H1 (cell line): ENCODE results near the gene GNAS. TPM values are rescaled to one million over a fixed set of nuclear protein-coding genes. Genes with fewer than 3 reads are reported as not detected.

Experiments
- CTCF ChIA-PET: fragments of 300-600 bp; sonication (Branson Sonifier 250); formaldehyde crosslinking; loops from one replicate; lab custom pipeline; 2021; ENCODE audit not compliant: partially characterized antibody; lab: Charles Lee
- POLR2A ChIA-PET: fragments of 300-600 bp; sonication (Branson Sonifier 250); formaldehyde crosslinking; loops from one replicate; lab custom pipeline; 2021; ENCODE audit warnings: inconsistent platforms; ENCODE audit not compliant: partially characterized antibody; lab: Charles Lee
- DNase-seq, 2 experiments: peaks; one replicate each; pipeline versions ENCODE4 v3.0.0 to v3.0.0-alpha.2; 2010 to 2022; ENCODE audit warnings: low spot score in 2 of 2, low read depth in 1 of 2, mixed read lengths in 1 of 2
- FAIRE-seq: peaks from 2 replicates; lab custom pipeline; 2011; peaks lifted over from hg19 to GRCh38; lab: Jason Lieb, UNC
- H2AFZ ChIP-seq: 2 replicates; pipeline ENCODE4 v1.8.1; 2012; ENCODE audit warnings: low read length, inconsistent platforms
- H2AK5ac ChIP-seq: 2 replicates; pipeline ENCODE4 v1.6.1; 2013; ENCODE audit warnings: low read depth, low read length
- H2BK120ac ChIP-seq: replicated peaks from 2 replicates; pipeline ENCODE3; 2013; ENCODE audit warnings: low read depth, low read length, inconsistent platforms
- H2BK12ac ChIP-seq: 2 replicates; pipeline ENCODE4 v1.6.1; 2013; ENCODE audit warnings: low read depth, low read length
- H2BK15ac ChIP-seq: 2 replicates; pipeline ENCODE4 v1.6.1; 2013; ENCODE audit warnings: low read length
- H2BK20ac ChIP-seq: 2 replicates; pipeline ENCODE4 v1.6.1; 2013; ENCODE audit warnings: low read length
- H2BK5ac ChIP-seq: 2 replicates; pipeline ENCODE4 v1.6.1; 2013; ENCODE audit warnings: low read depth, low read length
- H3K14ac ChIP-seq: 2 replicates; pipeline ENCODE4 v1.6.1; 2013; ENCODE audit warnings: inconsistent platforms; ENCODE audit not compliant: insufficient read length
- H3K18ac ChIP-seq: 2 replicates; pipeline ENCODE4 v1.6.1; 2013; ENCODE audit warnings: low read length; ENCODE audit errors: extremely low read depth
- H3K23ac ChIP-seq: 2 replicates; pipeline ENCODE4 v1.6.1; 2013; ENCODE audit warnings: inconsistent platforms; ENCODE audit not compliant: insufficient read length
- H3K23me2 ChIP-seq: 2 replicates; pipeline ENCODE4 v1.6.1; 2013; ENCODE audit warnings: low read depth, low read length
- H3K27ac ChIP-seq: 2 replicates; pipeline ENCODE4 v1.6.1; 2011; ENCODE audit warnings: low read depth, low read length, inconsistent platforms
- H3K27me3 ChIP-seq, 4 experiments: replicated peaks in 1 of 4; 1 replicate in 1 of 4; 2 replicates in 3 of 4; pipeline versions ENCODE4 v1.6.1 to v1.8.1; 2011 to 2013; ENCODE audit warnings: low read length in 3 of 4, mild to moderate bottlenecking in 3 of 4, inconsistent platforms in 2 of 4, mixed read lengths in 2 of 4, moderate library complexity in 1 of 4; ENCODE audit not compliant: control insufficient read depth in 3 of 4, insufficient read depth in 3 of 4; ENCODE audit errors: extremely low read depth in 1 of 4
- H3K36me3 ChIP-seq, 4 experiments: 2 replicates each; pipeline versions ENCODE4 v1.6.1 to v1.8.1; 2011 to 2013; ENCODE audit warnings: mild to moderate bottlenecking in 4 of 4, low read length in 3 of 4, moderate library complexity in 2 of 4, control low read depth in 1 of 4, inconsistent platforms in 1 of 4; ENCODE audit not compliant: insufficient read depth in 4 of 4, control insufficient read depth in 2 of 4
- H3K4ac ChIP-seq: replicated peaks from 2 replicates; pipeline ENCODE3; 2013; ENCODE audit warnings: low read length, low read depth, mixed read lengths, inconsistent platforms; ENCODE audit not compliant: insufficient read length
- H3K4me1 ChIP-seq, 4 experiments: replicated peaks in 1 of 4; 1 replicate in 1 of 4; 2 replicates in 3 of 4; pipeline versions ENCODE4 v1.6.1 to v1.8.1; 2011 to 2013; ENCODE audit warnings: low read length in 3 of 4, inconsistent platforms in 2 of 4, mixed read lengths in 1 of 4; ENCODE audit not compliant: insufficient read depth in 4 of 4, control insufficient read depth in 3 of 4
- H3K4me2 ChIP-seq, 2 experiments: 2 replicates each; pipeline versions ENCODE4 v1.6.1 to v1.8.1; 2011 to 2013; ENCODE audit warnings: low read depth in 2 of 2, low read length in 2 of 2, control low read depth in 1 of 2, inconsistent platforms in 1 of 2, mild to moderate bottlenecking in 1 of 2; ENCODE audit not compliant: insufficient read depth in 1 of 2
- H3K4me3 ChIP-seq, 4 experiments: fragments of 200-600, 300-600 bp in 1 of 4; sonication (generic), shearing (Covaris generic), sonication (Bioruptor Twin) in 1 of 4; 2 replicates each; pipeline versions ENCODE4 v1.5.1 to v1.8.1; 2011 to 2016; ENCODE audit warnings: low read length in 4 of 4, low read depth in 3 of 4, control low read depth in 2 of 4, inconsistent platforms in 2 of 4, mild to moderate bottlenecking in 2 of 4, mixed read lengths in 1 of 4, moderate library complexity in 1 of 4; ENCODE audit not compliant: insufficient read depth in 2 of 4; ENCODE audit errors: extremely low read depth in 1 of 4
- H3K56ac ChIP-seq: replicated peaks from 2 replicates; pipeline ENCODE3; 2013; ENCODE audit warnings: low read depth, mild to moderate bottlenecking, mixed read lengths, low read length, inconsistent platforms; ENCODE audit not compliant: insufficient read length
- H3K79me1 ChIP-seq: 2 replicates; pipeline ENCODE4 v1.6.1; 2013; ENCODE audit warnings: low read depth, low read length, control low read depth
- H3K79me2 ChIP-seq, 2 experiments: 2 replicates each; pipeline versions ENCODE4 v1.6.1 to v1.8.1; 2012 to 2013; ENCODE audit warnings: low read length in 2 of 2, mild to moderate bottlenecking in 2 of 2, inconsistent platforms in 1 of 2; ENCODE audit not compliant: insufficient read depth in 2 of 2, control insufficient read depth in 1 of 2
- H3K9ac ChIP-seq, 4 experiments: replicated peaks in 1 of 4; 1 replicate in 1 of 4; 2 replicates in 3 of 4; pipeline versions ENCODE4 v1.6.1 to v1.8.1; 2011 to 2013; ENCODE audit warnings: low read depth in 3 of 4, low read length in 3 of 4, control low read depth in 2 of 4, mild to moderate bottlenecking in 2 of 4, moderate library complexity in 2 of 4, inconsistent platforms in 1 of 4; ENCODE audit errors: extremely low read depth in 1 of 4
- H3K9me3 ChIP-seq, 2 experiments: 2 replicates each; pipeline versions ENCODE4 v1.6.1 to v1.8.1; 2012 to 2013; ENCODE audit warnings: mild to moderate bottlenecking in 2 of 2, moderate library complexity in 2 of 2, control low read depth in 1 of 2, inconsistent platforms in 1 of 2, low read depth in 1 of 2, low read length in 1 of 2, mixed read lengths in 1 of 2; ENCODE audit not compliant: insufficient read depth in 2 of 2
- H4K20me1 ChIP-seq, 2 experiments: replicated peaks in 1 of 2; 2 replicates each; pipeline versions ENCODE3 to v1.8.1; 2011 to 2013; ENCODE audit warnings: inconsistent platforms in 2 of 2, low read length in 2 of 2, mild to moderate bottlenecking in 1 of 2; ENCODE audit not compliant: insufficient read depth in 2 of 2, control insufficient read depth in 1 of 2
- H4K5ac ChIP-seq: 2 replicates; pipeline ENCODE4 v1.6.1; 2013; ENCODE audit warnings: low read length, low read depth, mixed read lengths, inconsistent platforms; ENCODE audit not compliant: insufficient read length
- H4K8ac ChIP-seq: 2 replicates; pipeline ENCODE4 v1.8.0; 2013; ENCODE audit warnings: mild to moderate bottlenecking, moderate library complexity, low read length, inconsistent platforms; ENCODE audit not compliant: insufficient read depth; ENCODE audit errors: extremely low read depth
- H4K91ac ChIP-seq: replicated peaks from 2 replicates; pipeline ENCODE3; 2013; ENCODE audit warnings: low read length, mixed read lengths, inconsistent platforms; ENCODE audit not compliant: insufficient read length
- BRCA1 ChIP-seq: IDR thresholded peaks from 2 replicates; pipeline ENCODE4 v1.6.1; 2012; ENCODE audit warnings: low read depth, low read length, improper control_type of control experiment
- CBX5 ChIP-seq: fragments of 300-800, 300-1000 bp; sonication (generic); IDR thresholded peaks from 2 replicates; pipeline ENCODE4 v1.7.1; 2016; ENCODE audit warnings: antibody characterized with exemption, low read length, low read depth
- CHD1 ChIP-seq: IDR thresholded peaks from 2 replicates; pipeline ENCODE4 v1.6.1; 2012; ENCODE audit warnings: low read depth, low read length, improper control_type of control experiment
- CTBP2 ChIP-seq: IDR thresholded peaks from 2 replicates; pipeline ENCODE4 v1.7.0; 2011; ENCODE audit warnings: borderline replicate concordance, mild to moderate bottlenecking, moderate library complexity, mixed read lengths, low read length; ENCODE audit not compliant: insufficient read depth, insufficient read length
- EZH2 ChIP-seq: fragments of 200-600 bp; sonication (generic); IDR thresholded peaks from 2 replicates; pipeline ENCODE4 v1.7.1; 2012; ENCODE audit warnings: low read depth, mild to moderate bottlenecking, moderate library complexity, low read length, inconsistent platforms; ENCODE audit not compliant: severe bottlenecking
- GTF2F1 ChIP-seq: IDR thresholded peaks from 2 replicates; pipeline ENCODE4 v1.6.1; 2012; ENCODE audit warnings: low read depth, low read length, improper control_type of control experiment, borderline replicate concordance
- JUN ChIP-seq: IDR thresholded peaks from 2 replicates; pipeline ENCODE4 v1.6.1; 2011; ENCODE audit warnings: low read depth, mild to moderate bottlenecking, improper control_type of control experiment, low read length
- JUND ChIP-seq: IDR thresholded peaks from 2 replicates; pipeline ENCODE4 v1.6.1; 2011; ENCODE audit warnings: mild to moderate bottlenecking, improper control_type of control experiment, low read length
- TAF1 ChIP-seq: IDR thresholded peaks from 2 replicates; pipeline ENCODE4 v1.6.1; 2011; ENCODE audit warnings: mild to moderate bottlenecking, low read depth, low read length
- TBP ChIP-seq: IDR thresholded peaks from 2 replicates; pipeline ENCODE4 v1.6.1; 2011; ENCODE audit warnings: low read depth, low read length, improper control_type of control experiment
- TCF12 ChIP-seq: IDR thresholded peaks from 2 replicates; pipeline ENCODE4 v1.6.1; 2011; ENCODE audit warnings: low read depth, mild to moderate bottlenecking, low read length
- TEAD4 ChIP-seq: IDR thresholded peaks from 2 replicates; pipeline ENCODE4 v1.6.1; 2012; ENCODE audit warnings: low read depth, low read length, inconsistent platforms, mixed read lengths
- WGBS, 2 experiments: shearing (Covaris generic) in 1 of 2; methylation state at CpG; one replicate each; pipeline versions ENCODE4 v1.1.6 to v1.1.7; 2013 to 2015; ENCODE audit warnings: low lambda C conversion rate in 2 of 2, mixed read lengths in 2 of 2, inconsistent platforms in 1 of 2, low coverage in 1 of 2, missing lambda C conversion rate in 1 of 2; ENCODE audit not compliant: insufficient replicate concordance in 2 of 2, insufficient coverage in 1 of 2, insufficient read length in 1 of 2; ENCODE audit errors: extremely low coverage in 1 of 2, missing lambda C conversion rate in 1 of 2; 5-methylcytosine and 5-hydroxymethylcytosine counted together
- polyA plus RNA-seq, 7 experiments: library from polyadenylated mRNA; depleted of rRNA in 3 of 7; stranded (reverse) in 5 of 7; unstranded in 2 of 7; fragments of >200 nt in 5 of 7; fragments of 200-250 nt in 2 of 7; gene quantifications; 1 replicate in 5 of 7; 2 replicates in 1 of 7; 4 replicates in 1 of 7; pipeline versions ENCODE4 v1.2.1 to v1.2.3, GENCODE V29; 2011 to 2013; ENCODE audit warnings: missing spikeins in 2 of 7, mixed read lengths in 2 of 7
- total RNA-seq: library from RNA; stranded (reverse); fragmentation: NEBNext Ultra II Directional; extraction: Animal tissue kit (Norgen Biotek cat#: 25700); gene quantifications from 2 replicates; pipeline ENCODE4 v1.2.1, GENCODE V29; 2021

The GNAS gene
- total and polyA plus RNA-seq, 2 of the 8 experiments (the other 6 are each of a cell fraction or from before 2014, with no cell fraction given) = 989 to 1,613 TPM

DNA sequence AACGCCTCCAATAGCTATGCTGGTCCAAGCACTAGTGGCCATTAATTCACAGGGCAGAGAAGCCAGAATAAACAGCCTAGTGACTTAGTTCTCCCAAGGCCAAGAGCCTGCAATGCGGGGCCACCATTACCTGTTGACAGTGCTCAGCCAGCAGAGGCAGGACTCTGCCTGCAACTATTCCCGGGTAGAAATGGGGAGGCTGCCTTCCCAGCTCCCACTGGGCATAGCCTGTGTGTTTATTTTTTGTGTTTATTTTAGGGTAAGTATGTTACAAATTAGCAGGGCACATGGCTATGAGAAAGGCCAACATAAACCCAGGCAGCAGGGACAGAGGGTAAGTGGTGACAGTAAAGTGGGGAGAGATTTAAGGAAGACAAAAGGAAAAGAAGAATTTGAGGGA, 6.8 kb upstream of the GNAS start:
- H4K8ac ChIP-seq = no peak overlapping the region
- H2BK20ac ChIP-seq = no peak overlapping the region
- H2AFZ ChIP-seq = no peak overlapping the region
- H4K20me1 ChIP-seq = peaks cover 7 to 13% of the 10 kb centered on the region in 2 experiments
- peaks cover 2 to 53% (median 11%) of the 10 kb centered on the region in 4 experiments; a peak in 6 of 8 replicates for H3K36me3 ChIP-seq
- H3K4me1 ChIP-seq = peaks cover 16 to 35% (median 21%) of the 10 kb centered on the region in 4 experiments
- H4K5ac ChIP-seq = no peak overlapping the region
- 55% methylated on average over 3 of the region's 3 CpGs; no CpG with 5 or more reads in 1 of the 2 experiments for WGBS, 2 experiments
- peaks cover 8% of the 10 kb centered on the region for H3K23me2 ChIP-seq
- H3K9ac ChIP-seq = no peak overlapping the region
- no peak overlapping the region for H3K56ac ChIP-seq
- H3K27ac ChIP-seq = no peak overlapping the region
- ChIA-PET CTCF (interaction anchor here (0.8 to 1.7 kb wide), 8 partner anchors 24 to 364 kb away, joined by 3 to 7 read pairs (median 3); no protein-coding TSS in a partner anchor), POLR2A (interaction anchor here (0.9 to 13.4 kb wide), 7 partner anchors 6 to 195 kb away, joined by 3 to 163 read pairs (median 36); partner anchors contain the start of gene STX16)
- H2BK15ac ChIP-seq = no peak overlapping the region
- peaks cover 58 to 96% of the 10 kb centered on the region in 2 experiments for H3K79me2 ChIP-seq
- H3K4me3 ChIP-seq = no peak overlapping the region
- no peaks in the 10 kb centered on the region for H3K9me3 ChIP-seq
- no peak overlapping the region for H3K14ac ChIP-seq
- no peak overlapping the region for H3K18ac ChIP-seq
- no peak for FAIRE-seq
- H2BK120ac ChIP-seq = no peak overlapping the region
- H2BK5ac ChIP-seq = no peak overlapping the region
- H3K4me2 ChIP-seq = peak overlapping the region; percentile 15 to 98; a peak in 1 of 4 replicates
- DNase-seq = no peak
- no peak overlapping the region for H2BK12ac ChIP-seq
- peaks cover 8% of the 10 kb centered on the region; the same call in 1 of the 2 replicates for H3K79me1 ChIP-seq
- no peak overlapping the region for H3K23ac ChIP-seq
- no peak overlapping the region for H3K4ac ChIP-seq
- H2AK5ac ChIP-seq = no peak overlapping the region
- peaks cover 0 to 6% (median 3%) of the 10 kb centered on the region in 4 experiments; a peak in 4 of 7 replicates for H3K27me3 ChIP-seq
- H4K91ac ChIP-seq = no peak overlapping the region
- TF ChIP-seq CHD1 (no peak), JUND (no peak), TEAD4 (no peak), TBP (no peak), EZH2 (no peak), JUN (no peak), TCF12 (no peak), CTBP2 (no peak), CBX5 (no peak), GTF2F1 (no peak), BRCA1 (no peak), TAF1 (no peak)
